ENCODE results near the gene AOPEP. TPM values are rescaled to one million over a fixed set of nuclear protein-coding genes. Genes with fewer than 3 reads are reported as not detected.

The AOPEP gene
- total and polyA plus RNA-seq, 2 donors (not counting 3 experiments of a cell fraction or from before 2014, with no cell fraction given): 20.2 to 41.6 TPM

DNA sequence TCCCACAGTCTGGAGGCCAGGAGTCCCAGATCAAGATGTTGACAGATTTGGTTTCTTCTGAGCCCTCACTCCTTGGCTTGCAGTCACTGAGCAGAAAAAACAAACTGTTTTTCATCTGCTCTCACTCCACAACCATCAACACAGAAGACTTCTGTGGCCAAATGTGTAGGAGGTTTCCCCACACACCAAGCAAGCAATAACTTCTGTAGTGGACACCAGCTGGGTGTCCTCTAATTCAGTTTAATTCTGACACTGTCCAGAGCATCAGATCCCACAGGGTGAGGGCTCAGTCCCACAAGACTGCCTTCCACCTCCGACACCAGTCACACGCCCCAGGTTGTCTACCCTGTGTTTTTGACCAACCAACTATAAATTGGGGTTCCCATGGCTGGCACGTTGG, 209.9 kb downstream of the AOPEP start:
- ChIA-PET CTCF (no interaction called here), POLR2A (no interaction called here)
- Histone ChIP-seq H3K36me3 (ENCODE audit: control insufficient read depth in 2 of 2, extremely low read depth in 1 of 2, insufficient read depth in 2 of 2, low read length in 2 of 2) (no peaks in the 10 kb centered on the region), H3K4me3 (replicated peaks in 1 of 3; ENCODE audit: insufficient read depth in 1 of 3, low read depth in 1 of 3, low read length in 3 of 3) (no peak overlapping the region), H4K20me1 (replicated peaks; ENCODE audit: control insufficient read depth, extremely low read depth, insufficient read depth, low read length) (no peaks in the 10 kb centered on the region), H3K9ac (replicated peaks; ENCODE audit: extremely low read depth, insufficient read depth, low read length) (no peak overlapping the region), H2AFZ (ENCODE audit: low read depth, low read length) (no peak overlapping the region), H3K9me1 (replicated peaks; ENCODE audit: control insufficient read depth, extremely low read depth, insufficient read depth, low read length) (no peaks in the 10 kb centered on the region), H3K4me2 (ENCODE audit: insufficient read depth, low read length) (no peak overlapping the region), H3K27ac (ENCODE audit: insufficient read depth, low read depth, low read length) (no peak overlapping the region), H3K27me3 (ENCODE audit: control insufficient read depth in 2 of 2, insufficient read depth in 2 of 2, low read length in 2 of 2) (no peaks in the 10 kb centered on the region), H3K79me2 (ENCODE audit: control insufficient read depth, insufficient read depth, low read length) (no peaks in the 10 kb centered on the region), H3K4me1 (ENCODE audit: control insufficient read depth, extremely low read depth, insufficient read depth, low read length) (peaks cover 22% of the 10 kb centered on the region), H3K9me3 (replicated peaks; ENCODE audit: control insufficient read depth, insufficient read depth, low read length) (no peaks in the 10 kb centered on the region)
- intact Hi-C loops (cut with micrococcal nuclease): no loop called here
- FAIRE-seq (no peak), DNase-seq (ENCODE audit: low read depth, low spot score) (no peak)
- BruUV-seq (replicated peaks): no TSS peak
- dilution Hi-C loops (cut with MboI; ENCODE audit: extremely low pct_ligation_motif_present, low sequenced_read_pairs): no loop called here
- no peak for TF ChIP-seq GATA2 (IDR thresholded peaks at IDR 0.05; ENCODE audit: insufficient read depth, insufficient read length, low read depth, low read length)
- TF ChIP-seq, protein P1, sequence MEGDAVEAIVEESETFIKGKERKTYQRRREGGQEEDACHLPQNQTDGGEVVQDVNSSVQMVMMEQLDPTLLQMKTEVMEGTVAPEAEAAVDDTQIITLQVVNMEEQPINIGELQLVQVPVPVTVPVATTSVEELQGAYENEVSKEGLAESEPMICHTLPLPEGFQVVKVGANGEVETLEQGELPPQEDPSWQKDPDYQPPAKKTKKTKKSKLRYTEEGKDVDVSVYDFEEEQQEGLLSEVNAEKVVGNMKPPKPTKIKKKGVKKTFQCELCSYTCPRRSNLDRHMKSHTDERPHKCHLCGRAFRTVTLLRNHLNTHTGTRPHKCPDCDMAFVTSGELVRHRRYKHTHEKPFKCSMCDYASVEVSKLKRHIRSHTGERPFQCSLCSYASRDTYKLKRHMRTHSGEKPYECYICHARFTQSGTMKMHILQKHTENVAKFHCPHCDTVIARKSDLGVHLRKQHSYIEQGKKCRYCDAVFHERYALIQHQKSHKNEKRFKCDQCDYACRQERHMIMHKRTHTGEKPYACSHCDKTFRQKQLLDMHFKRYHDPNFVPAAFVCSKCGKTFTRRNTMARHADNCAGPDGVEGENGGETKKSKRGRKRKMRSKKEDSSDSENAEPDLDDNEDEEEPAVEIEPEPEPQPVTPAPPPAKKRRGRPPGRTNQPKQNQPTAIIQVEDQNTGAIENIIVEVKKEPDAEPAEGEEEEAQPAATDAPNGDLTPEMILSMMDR (IDR thresholded peaks at IDR 0.05; ENCODE audit: extremely low read depth in 1 of 2, insufficient read depth in 1 of 2, low read depth in 1 of 2, low read length in 2 of 2): no peak

DNA sequence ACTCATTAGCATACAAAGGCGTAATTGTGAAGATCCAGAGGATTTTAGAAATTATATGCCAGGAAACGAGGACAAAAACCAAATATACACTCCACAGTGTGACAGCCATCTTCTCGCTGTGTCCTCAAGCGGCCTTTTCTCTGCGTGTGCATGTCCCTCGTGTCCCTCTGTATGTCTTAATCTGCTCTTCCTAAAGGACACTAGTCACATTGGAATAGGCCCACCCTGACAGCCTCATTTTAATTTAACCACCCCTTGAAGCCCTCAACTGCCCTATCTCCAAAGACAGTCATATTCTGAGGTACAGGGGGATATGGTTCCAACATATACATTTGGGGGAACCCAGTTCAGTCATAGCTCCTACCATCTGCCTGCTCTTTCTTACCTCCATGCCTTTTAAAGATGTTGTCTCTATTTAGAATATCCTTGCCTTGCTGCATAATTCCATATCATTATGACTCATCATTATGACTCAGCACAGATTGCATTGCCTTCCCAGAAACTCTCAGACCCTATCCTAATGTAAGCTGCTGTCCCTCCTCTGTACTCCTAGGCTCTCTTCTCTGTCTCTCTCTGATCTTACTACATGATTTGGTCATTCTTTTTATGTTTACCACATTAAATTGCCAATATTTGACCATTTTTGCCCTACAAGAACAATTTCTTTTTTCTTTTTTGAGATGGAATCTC, 210.9 kb downstream of the AOPEP start:
- H4K20me1 ChIP-seq (replicated peaks; ENCODE audit: control insufficient read depth, extremely low read depth, insufficient read depth, low read length): no peaks in the 10 kb centered on the region
- peak overlapping the region; percentile 1 for H2AFZ ChIP-seq (ENCODE audit: low read depth, low read length)
- H3K4me2 ChIP-seq (ENCODE audit: insufficient read depth, low read length): peak overlapping the region; percentile 38
- DNase-seq (ENCODE audit: low read depth, low spot score) (peak; percentile 84), FAIRE-seq (peak; percentile 83)
- H3K9me3 ChIP-seq (replicated peaks; ENCODE audit: control insufficient read depth, insufficient read depth, low read length): no peaks in the 10 kb centered on the region
- H3K36me3 ChIP-seq (ENCODE audit: control insufficient read depth in 2 of 2, extremely low read depth in 1 of 2, insufficient read depth in 2 of 2, low read length in 2 of 2): no peaks in the 10 kb centered on the region
- TF ChIP-seq FOS (IDR thresholded peaks at IDR 0.05; ENCODE audit: borderline replicate concordance, insufficient read depth, low read length) (peak; percentile 97), JUN (IDR thresholded peaks at IDR 0.05; ENCODE audit: borderline replicate concordance, insufficient read depth, insufficient read length, low read depth) (peak; percentile 99), POLR2A (IDR thresholded peaks at IDR 0.05; ENCODE audit: low read depth, low read length) (no peak), EZH2 (IDR thresholded peaks at IDR 0.05; ENCODE audit: borderline replicate concordance, low read depth, low read length, severe bottlenecking) (no peak), POLR2AphosphoS5 (IDR thresholded peaks at IDR 0.05; ENCODE audit: insufficient read depth, low read depth, low read length) (no peak), MYC (IDR thresholded peaks at IDR 0.05; ENCODE audit: low read depth, low read length) (no peak), GATA2 (IDR thresholded peaks at IDR 0.05; ENCODE audit: insufficient read depth, insufficient read length, low read depth, low read length) (peak; percentile 10)
- TF ChIP-seq, protein P2, sequence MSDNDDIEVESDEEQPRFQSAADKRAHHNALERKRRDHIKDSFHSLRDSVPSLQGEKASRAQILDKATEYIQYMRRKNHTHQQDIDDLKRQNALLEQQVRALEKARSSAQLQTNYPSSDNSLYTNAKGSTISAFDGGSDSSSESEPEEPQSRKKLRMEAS (IDR thresholded peaks at IDR 0.05; ENCODE audit: insufficient read depth, insufficient read length): no peak
- TF ChIP-seq, protein P1 (IDR thresholded peaks at IDR 0.05; ENCODE audit: extremely low read depth in 1 of 2, insufficient read depth in 1 of 2, low read depth in 1 of 2, low read length in 2 of 2): no peak
- peaks cover 31% of the 10 kb centered on the region for H3K4me1 ChIP-seq (ENCODE audit: control insufficient read depth, extremely low read depth, insufficient read depth, low read length)
- intact Hi-C loops (cut with micrococcal nuclease) (loop anchor here (1.0 kb wide), 1 partner anchor 8 kb away; no protein-coding TSS in a partner anchor), dilution Hi-C loops (cut with MboI; ENCODE audit: extremely low pct_ligation_motif_present, low sequenced_read_pairs) (no loop called here)
- H3K4me3 ChIP-seq (replicated peaks in 1 of 3; ENCODE audit: insufficient read depth in 1 of 3, low read depth in 1 of 3, low read length in 3 of 3): no peak overlapping the region
- H3K79me2 ChIP-seq (ENCODE audit: control insufficient read depth, insufficient read depth, low read length): no peaks in the 10 kb centered on the region
- H3K9ac ChIP-seq (replicated peaks; ENCODE audit: extremely low read depth, insufficient read depth, low read length): no peak overlapping the region
- no peaks in the 10 kb centered on the region for H3K27me3 ChIP-seq (ENCODE audit: control insufficient read depth in 2 of 2, insufficient read depth in 2 of 2, low read length in 2 of 2)
- no TSS peak for BruUV-seq (replicated peaks)
- no peaks in the 10 kb centered on the region for H3K9me1 ChIP-seq (replicated peaks; ENCODE audit: control insufficient read depth, extremely low read depth, insufficient read depth, low read length)
- CTCF ChIA-PET: interaction anchor here (0.7 to 1.4 kb wide), 3 partner anchors 14 to 89 kb away, joined by 3 to 5 read pairs (median 3); no protein-coding TSS in a partner anchor
- H3K27ac ChIP-seq (ENCODE audit: insufficient read depth, low read depth, low read length): peak overlapping the region; percentile 45
- POLR2A ChIA-PET: no interaction called here

Measured in endothelial cell of umbilical vein (primary cell).